BJ (cell line): ENCODE measurements around the gene DIAPH3. TPM values are rescaled to one million over a fixed set of nuclear protein-coding genes. Genes with fewer than 3 reads are reported as not detected.

ENCODE experiments used
- CTCF ChIA-PET: fragments of 350-600 bp; formaldehyde crosslinking; extraction: SDS; loops from one replicate; lab custom pipeline; 2021; ENCODE audit warnings: antibody characterized with exemption, inconsistent platforms; lab: Yijun Ruan, JAX
- POLR2A ChIA-PET: fragments of 300-600 bp; sonication (Branson Sonifier 250); formaldehyde crosslinking; extraction: SDS; loops from one replicate; lab custom pipeline; 2021; ENCODE audit warnings: antibody characterized with exemption; lab: Charles Lee
- DNase-seq: peaks from one replicate; pipeline ENCODE4 v3.0.0-alpha.2; 2011; ENCODE audit warnings: low read depth
- H3K27me3 ChIP-seq: 2 replicates; pipeline ENCODE4 v1.6.0; 2011; ENCODE audit warnings: low read length; ENCODE audit not compliant: control insufficient read depth, insufficient read depth
- H3K36me3 ChIP-seq: 2 replicates; pipeline ENCODE4 v1.5.1; 2011; ENCODE audit warnings: low read length; ENCODE audit not compliant: control insufficient read depth, insufficient read depth
- H3K4me3 ChIP-seq: 2 replicates; pipeline ENCODE4 v1.5.1; 2011; ENCODE audit warnings: low read depth, mild to moderate bottlenecking, control low read depth, low read length
- CTCF ChIP-seq: IDR thresholded peaks from 2 replicates; pipeline ENCODE4 v1.5.1; 2011; ENCODE audit warnings: low read depth, mild to moderate bottlenecking, control low read depth, inconsistent platforms, low read length, moderate library complexity; ENCODE audit not compliant: insufficient read depth
- polyA plus RNA-seq: library from polyadenylated mRNA; depleted of rRNA; stranded (reverse); fragments of >200 nt; gene quantifications from 2 replicates; pipeline ENCODE4 v1.2.3, GENCODE V29; 2011

The DIAPH3 gene
- polyA plus RNA-seq, 1 experiment: 8.5 TPM

DNA sequence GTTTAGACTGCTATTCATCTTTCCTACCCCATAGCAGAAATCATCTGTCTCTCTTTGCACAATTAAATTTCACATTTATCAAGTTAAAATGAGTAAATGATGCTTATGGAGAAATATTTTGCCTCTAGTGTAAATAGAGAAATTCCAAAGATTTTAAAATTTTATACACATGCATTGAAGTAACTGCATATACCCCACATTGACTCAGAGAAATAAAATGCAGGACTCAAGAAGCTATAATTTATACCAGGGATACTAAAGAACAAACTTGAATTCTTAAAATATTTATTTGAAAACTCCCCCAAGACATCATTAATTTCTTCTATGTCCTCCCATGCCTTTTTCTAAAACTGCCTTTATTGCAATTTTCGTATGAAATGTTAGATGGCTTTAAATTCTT is 165.8 kb downstream of the DIAPH3 start:
- no peak overlapping the region for H3K4me3 ChIP-seq
- CTCF ChIA-PET: interaction anchor here (0.6 to 1.2 kb wide), 3 partner anchors 10 to 140 kb away, joined by 3 to 5 read pairs (median 4); no protein-coding TSS in a partner anchor
- no peak for TF ChIP-seq CTCF
- POLR2A ChIA-PET: no interaction called here
- DNase-seq: no peak
- no peaks in the 10 kb centered on the region for H3K27me3 ChIP-seq
- H3K36me3 ChIP-seq: no peaks in the 10 kb centered on the region

- Histone ChIP-seq H3K27me3 (no peaks in the 10 kb centered on the region), H3K36me3 (no peaks in the 10 kb centered on the region), H3K4me3 (no peak overlapping the region)
- CTCF ChIA-PET: no interaction called here
- no peak for DNase-seq
- TF ChIP-seq CTCF: no peak
- POLR2A ChIA-PET: no interaction called here
These were observed 167.2 kb downstream of the DIAPH3 start for GRCh38 chr13:59996461-59996980.

DNA sequence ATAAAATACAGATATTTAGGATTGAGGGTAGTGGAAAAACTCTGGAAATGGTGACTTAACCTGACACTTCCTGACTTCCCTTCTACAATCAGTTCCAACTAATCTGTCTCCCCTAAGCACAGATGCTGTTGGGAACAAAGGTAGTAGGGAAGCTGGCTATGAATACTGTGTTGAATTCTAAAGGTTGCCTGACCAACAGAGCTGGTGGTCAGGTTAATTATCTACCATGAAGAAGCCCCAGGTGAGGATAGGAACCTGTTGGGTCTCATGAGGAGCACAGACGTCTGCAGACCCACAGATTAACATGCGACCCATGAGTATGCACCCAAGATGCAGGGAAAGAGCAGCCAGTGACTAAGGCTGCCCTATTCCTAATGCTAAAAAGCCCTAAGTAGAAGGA is 172.3 kb downstream of the DIAPH3 start:
- H3K36me3 ChIP-seq: no peaks in the 10 kb centered on the region
- no peak overlapping the region for H3K4me3 ChIP-seq
- ChIA-PET POLR2A (no interaction called here), CTCF (no interaction called here)
- H3K27me3 ChIP-seq: no peaks in the 10 kb centered on the region
- DNase-seq: no peak
- no peak for TF ChIP-seq CTCF

DNA sequence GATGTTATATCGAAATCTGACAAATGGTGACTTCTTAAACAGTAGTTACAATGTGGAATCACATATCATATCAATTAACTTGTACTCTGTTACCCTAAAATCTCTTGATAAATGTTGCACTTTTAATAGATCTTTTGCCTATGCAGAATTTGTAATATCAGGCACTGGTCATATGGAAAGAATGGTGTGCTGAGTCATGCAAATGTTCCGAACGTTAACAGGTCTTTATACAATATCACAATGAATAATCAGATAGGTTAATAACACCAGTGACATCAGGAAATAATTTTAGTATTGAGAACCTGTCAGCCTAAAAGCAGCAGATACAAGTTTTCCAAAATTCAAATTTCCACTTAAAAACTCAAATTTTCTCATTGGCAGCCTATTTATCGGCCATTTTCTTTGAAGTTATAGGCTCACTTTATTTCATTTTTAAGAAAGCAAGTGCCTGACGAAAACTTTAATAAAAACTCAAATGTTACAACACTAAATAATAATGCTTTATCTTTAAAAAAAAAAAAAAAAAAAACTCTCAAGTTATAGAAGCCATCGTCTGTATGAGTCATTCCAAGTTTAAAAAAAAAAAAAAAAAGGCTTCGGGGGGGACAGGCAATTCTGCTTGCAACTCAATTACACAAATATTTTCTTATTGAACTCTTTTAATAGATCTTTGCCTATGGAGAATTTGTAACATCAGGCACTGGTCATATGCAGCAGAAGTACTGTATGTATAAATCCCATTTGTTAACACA is 180.9 kb downstream of the DIAPH3 start:
- Histone ChIP-seq H3K36me3 (no peaks in the 10 kb centered on the region), H3K4me3 (no peak overlapping the region), H3K27me3 (no peaks in the 10 kb centered on the region)
- ChIA-PET CTCF (no interaction called here), POLR2A (no interaction called here)
- DNase-seq: no peak
- TF ChIP-seq CTCF: no peak

- no peaks in the 10 kb centered on the region for H3K36me3 ChIP-seq
- DNase-seq: no peak
- TF ChIP-seq CTCF: no peak
- H3K4me3 ChIP-seq: no peak overlapping the region
- no peaks in the 10 kb centered on the region for H3K27me3 ChIP-seq
- ChIA-PET CTCF (no interaction called here), POLR2A (no interaction called here)
These were observed 184.1 kb downstream of the DIAPH3 start for GRCh38 chr13:59979589-59979988.
